Measurements from ENCODE around the gene TBC1D9B. TPM values are rescaled to one million over a fixed set of nuclear protein-coding genes. Genes with fewer than 3 reads are reported as not detected.

TBC1D9B gene
- total and polyA plus RNA-seq, 2 of the 13 experiments (the other 11 are each of a cell fraction or from before 2014, with no cell fraction given): 35.0 to 50.0 TPM

GRCh38 chr5:179839328-179840256 lies 68.1 kb downstream of the TBC1D9B start (continued):
- peak; percentile 66; the same call in 1 of the 2 replicates for TF ChIP-seq POLR2AphosphoS2 (IDR thresholded peaks at IDR 0.05; ENCODE audit: low read depth, low read length)
- TF ChIP-seq ZNF281 (CRISPR knock-in tag; IDR thresholded peaks at IDR 0.05; ENCODE audit: borderline replicate concordance): peak; percentile 58; the same call in 1 of the 2 replicates
- TF ChIP-seq POLR2AphosphoS5 (IDR thresholded peaks at IDR 0.05; ENCODE audit: low read depth, low read length): peak; percentile 37; the same call in 1 of the 2 replicates
- peak; percentile 62; the same call in 1 of the 2 replicates for TF ChIP-seq HIC2 (CRISPR knock-in tag; IDR thresholded peaks at IDR 0.05; ENCODE audit: low read depth)
- TF ChIP-seq RBFOX2 (IDR thresholded peaks at IDR 0.05; ENCODE audit: low read depth, low read length): peak; percentile 65
- TF ChIP-seq ZNF850 (CRISPR knock-in tag; conservative IDR thresholded peaks at IDR 0.05): no peak
- TF ChIP-seq HDAC1 (CRISPR knock-in tag; IDR thresholded peaks at IDR 0.05): 0 out of 2 replicates have a peak, but pooled peaks have one; percentile 26
- no peak for TF ChIP-seq MNT (IDR thresholded peaks at IDR 0.05)
- no peak for TF ChIP-seq ZMAT5 (CRISPR knock-in tag; IDR thresholded peaks at IDR 0.05; ENCODE audit: borderline replicate concordance, low read depth)
- 0 out of 2 replicates have a peak, but pooled peaks have one; percentile 26 for TF ChIP-seq ZNF800 (CRISPR knock-in tag; IDR thresholded peaks at IDR 0.05)
- TF ChIP-seq ZFP91 (CRISPR knock-in tag; IDR thresholded peaks at IDR 0.05; ENCODE audit: borderline replicate concordance): no peak
- TF ChIP-seq FOXO1 (CRISPR knock-in tag; IDR thresholded peaks at IDR 0.05): no peak
- TF ChIP-seq ZNF34 (CRISPR knock-in tag; IDR thresholded peaks at IDR 0.05; ENCODE audit: borderline replicate concordance): no peak
- TF ChIP-seq POLR2G (IDR thresholded peaks at IDR 0.05; ENCODE audit: low read depth, low read length): peak; percentile 75

Measured in HepG2 (cell line).